ENCODE data around the gene PPBP.

GRCh38 chr4:73962724-73963123 is 25.3 kb downstream of the PPBP start:
- no peak for TF ChIP-seq POLR2A (IDR thresholded peaks at IDR 0.05)
- no peak for TF ChIP-seq CTCF (IDR thresholded peaks at IDR 0.05)
- no peak for TF ChIP-seq POLR2AphosphoS5 (IDR thresholded peaks at IDR 0.05)
- no peak for TF ChIP-seq EP300 (IDR thresholded peaks at IDR 0.05)
